AG04450 (cell line): Measurements from ENCODE around the gene TAGAP. TPM values are rescaled to one million over a fixed set of nuclear protein-coding genes. Genes with fewer than 3 reads are reported as not detected.
"Not testable (repeated sequence)": the region's sequence is repeated elsewhere in the genome, so short reads cannot be mapped to it uniquely, and the experiment has no call there.

ENCODE experiments used
- CTCF ChIA-PET: fragments of 300-600, 350-600 bp; formaldehyde crosslinking; extraction: SDS; loops from one replicate; lab custom pipeline; 2022; ENCODE audit warnings: antibody characterized with exemption, inconsistent platforms; lab: Charles Lee
- POLR2A ChIA-PET: fragments of 350-600 bp; formaldehyde crosslinking; extraction: SDS; loops from one replicate; lab custom pipeline; 2021; ENCODE audit warnings: antibody characterized with exemption, inconsistent platforms; lab: Yijun Ruan, JAX
- DNase-seq: peaks from one replicate; pipeline ENCODE4 v3.0.0-alpha.2; 2011; ENCODE audit warnings: low read depth, low spot score
- H3K27ac ChIP-seq: one replicate; pipeline ENCODE4 v1.5.1; 2012; ENCODE audit warnings: low read depth, low read length, control low read depth
- H3K27me3 ChIP-seq: one replicate; pipeline ENCODE4 v1.6.0; 2012; ENCODE audit warnings: low read length; ENCODE audit not compliant: control insufficient read depth, insufficient read depth
- H3K4me3 ChIP-seq: 2 replicates; pipeline ENCODE4 v1.5.1; 2011; ENCODE audit warnings: mild to moderate bottlenecking, low read depth, low read length, control low read depth
- H3K9me3 ChIP-seq: 2 replicates; pipeline ENCODE4 v1.5.1; 2012; ENCODE audit warnings: low read length; ENCODE audit not compliant: control insufficient read depth, insufficient read depth
- polyA plus RNA-seq: library from polyadenylated mRNA; depleted of rRNA; stranded (reverse); fragments of >200 nt; gene quantifications from 2 replicates; pipeline ENCODE4 v1.2.3, GENCODE V29; 2011; rRNA removed
- TF ChIP-seq, protein P1 (sequence below): IDR thresholded peaks from 2 replicates; pipeline ENCODE4 v1.5.1; 2011; ENCODE audit warnings: low read depth, low read length, control low read depth, inconsistent platforms

Gene TAGAP
- polyA plus RNA-seq, 1 experiment, result not detected

DNA sequence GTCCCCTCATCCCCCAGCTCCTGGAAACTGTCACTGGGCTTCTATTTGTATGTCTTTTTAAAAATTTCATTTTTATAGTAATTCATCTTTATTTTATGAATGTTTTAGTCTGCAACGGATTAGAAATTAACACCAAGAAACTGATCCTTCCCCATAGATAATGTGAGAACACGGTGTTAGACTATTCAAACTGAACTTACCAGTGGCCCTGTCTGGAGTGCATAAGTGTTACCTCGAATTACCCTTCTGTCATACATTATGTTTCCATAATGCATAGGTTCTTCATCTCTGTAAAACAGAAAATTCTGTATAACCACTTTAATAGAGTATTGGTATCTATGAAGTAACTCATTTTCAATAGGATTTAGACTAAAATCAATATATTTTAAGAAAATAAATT lies 51.2 kb downstream of the TAGAP start:
- ChIA-PET CTCF (interaction anchor here (0.6 kb wide), 1 partner anchor 221 kb away, joined by 3 read pairs; no protein-coding TSS in a partner anchor), POLR2A (interaction anchor here (0.6 kb wide), 1 partner anchor 23 kb away, joined by 4 read pairs; no protein-coding TSS in a partner anchor)
- TF ChIP-seq, protein P1, sequence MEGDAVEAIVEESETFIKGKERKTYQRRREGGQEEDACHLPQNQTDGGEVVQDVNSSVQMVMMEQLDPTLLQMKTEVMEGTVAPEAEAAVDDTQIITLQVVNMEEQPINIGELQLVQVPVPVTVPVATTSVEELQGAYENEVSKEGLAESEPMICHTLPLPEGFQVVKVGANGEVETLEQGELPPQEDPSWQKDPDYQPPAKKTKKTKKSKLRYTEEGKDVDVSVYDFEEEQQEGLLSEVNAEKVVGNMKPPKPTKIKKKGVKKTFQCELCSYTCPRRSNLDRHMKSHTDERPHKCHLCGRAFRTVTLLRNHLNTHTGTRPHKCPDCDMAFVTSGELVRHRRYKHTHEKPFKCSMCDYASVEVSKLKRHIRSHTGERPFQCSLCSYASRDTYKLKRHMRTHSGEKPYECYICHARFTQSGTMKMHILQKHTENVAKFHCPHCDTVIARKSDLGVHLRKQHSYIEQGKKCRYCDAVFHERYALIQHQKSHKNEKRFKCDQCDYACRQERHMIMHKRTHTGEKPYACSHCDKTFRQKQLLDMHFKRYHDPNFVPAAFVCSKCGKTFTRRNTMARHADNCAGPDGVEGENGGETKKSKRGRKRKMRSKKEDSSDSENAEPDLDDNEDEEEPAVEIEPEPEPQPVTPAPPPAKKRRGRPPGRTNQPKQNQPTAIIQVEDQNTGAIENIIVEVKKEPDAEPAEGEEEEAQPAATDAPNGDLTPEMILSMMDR, result no peak
- Histone ChIP-seq H3K27me3 (no peaks in the 10 kb centered on the region), H3K27ac (no peak overlapping the region), H3K4me3 (no peak overlapping the region), H3K9me3 (peaks cover 10% of the 10 kb centered on the region)
- DNase-seq, result no peak

DNA sequence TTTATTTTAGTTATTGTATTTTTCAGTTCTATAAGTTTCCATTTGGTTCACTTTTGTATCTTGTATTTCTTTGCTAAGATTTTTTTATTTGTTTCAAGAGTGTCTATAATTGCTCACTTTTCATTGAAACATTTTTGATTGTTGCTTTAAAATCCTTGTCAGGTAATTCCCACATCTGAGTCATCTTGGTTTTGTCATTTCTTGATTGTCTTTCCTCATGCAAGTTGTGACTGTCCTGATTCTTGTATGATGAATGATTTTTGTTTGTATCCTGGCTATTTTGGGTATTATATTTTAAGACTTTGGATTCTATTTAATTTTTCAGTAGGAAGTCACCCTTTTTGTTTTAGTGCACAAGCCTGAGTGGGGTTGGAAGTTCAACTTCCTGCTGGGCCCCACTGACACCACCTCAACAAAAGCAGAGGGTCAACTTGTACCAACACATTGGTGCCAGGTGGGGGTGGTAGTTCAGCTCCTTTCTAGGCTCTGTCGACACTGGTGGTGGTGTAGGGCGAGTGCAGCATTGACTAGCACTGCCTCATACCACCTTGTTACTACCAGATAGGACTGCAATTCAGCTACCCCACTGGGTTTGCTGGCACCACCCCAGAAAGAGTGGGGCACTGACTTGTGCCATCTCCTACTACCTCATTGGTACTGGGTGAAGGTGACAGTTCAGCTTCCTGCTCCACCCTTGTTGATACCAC lies 53.6 kb downstream of the TAGAP start:
- ChIA-PET CTCF (interaction anchor here (1.4 kb wide), 1 partner anchor 300 kb away, joined by 3 read pairs; no protein-coding TSS in a partner anchor), POLR2A (no interaction called here)
- TF ChIP-seq, protein P1, result no peak
- H3K9me3 ChIP-seq, result peaks cover 10% of the 10 kb centered on the region
- no peak for DNase-seq
- H3K27me3 ChIP-seq, result no peaks in the 10 kb centered on the region
- no peak overlapping the region for H3K4me3 ChIP-seq
- H3K27ac ChIP-seq, result no peak overlapping the region

GRCh38 chr6:158989711-158990110 lies 55.1 kb downstream of the TAGAP start:
- H3K27ac ChIP-seq, H3K4me3 ChIP-seq, H3K27me3 ChIP-seq, POLR2A ChIA-PET, CTCF ChIA-PET, DNase-seq, H3K9me3 ChIP-seq: not testable (repeated sequence)

DNA sequence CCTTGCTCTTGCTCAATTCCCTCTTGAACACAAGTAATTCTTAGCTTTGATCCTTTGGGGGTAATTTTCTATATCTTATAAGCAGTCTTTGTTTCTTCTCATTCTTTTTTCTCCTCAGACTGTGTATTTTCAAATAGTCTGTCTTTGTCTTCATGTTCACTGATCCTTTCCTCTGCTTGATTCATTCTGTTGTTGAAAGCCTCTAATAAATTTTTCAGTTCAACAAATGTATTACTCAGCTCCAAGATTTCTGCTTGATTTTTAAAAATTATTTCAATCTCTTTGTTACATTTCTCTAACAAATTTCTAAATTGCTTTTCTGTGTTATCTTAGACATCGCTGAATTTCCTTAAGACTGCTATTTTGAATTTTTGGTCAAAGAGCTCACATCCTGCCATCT lies 56.3 kb downstream of the TAGAP start:
- TF ChIP-seq, protein P1, result no peak
- ChIA-PET POLR2A (no interaction called here), CTCF (no interaction called here)
- Histone ChIP-seq H3K27me3 (no peaks in the 10 kb centered on the region), H3K9me3 (peaks cover 3% of the 10 kb centered on the region; the same call in 1 of the 2 replicates), H3K27ac (no peak overlapping the region), H3K4me3 (no peak overlapping the region)
- no peak for DNase-seq

- CTCF ChIA-PET, result no interaction called here
- H3K4me3 ChIP-seq, result no peak overlapping the region
- no peaks in the 10 kb centered on the region for H3K27me3 ChIP-seq
- DNase-seq, result no peak
- no peak overlapping the region for H3K27ac ChIP-seq
- TF ChIP-seq, protein P1, result no peak
- peaks cover 3% of the 10 kb centered on the region; the same call in 1 of the 2 replicates for H3K9me3 ChIP-seq
- POLR2A ChIA-PET, result no interaction called here
Measured at GRCh38 chr6:158987657-158988056, 57.1 kb downstream of the TAGAP start.

Other genes with a start within 250 kb of the TAGAP start
- 56.7 and 61.2 TPM in 2 replicates for gene EZR, start 225.6 kb downstream of the TAGAP start, polyA plus RNA-seq
- gene RSPH3, start 44.8 kb downstream of the TAGAP start, polyA plus RNA-seq, result 1.6 and 2.0 TPM in 2 replicates
- gene FNDC1, start 124.4 kb upstream of the TAGAP start, polyA plus RNA-seq, result 0.01 and 0.02 TPM in 2 replicates